ENCODE data around the gene STRIT1.

DNA sequence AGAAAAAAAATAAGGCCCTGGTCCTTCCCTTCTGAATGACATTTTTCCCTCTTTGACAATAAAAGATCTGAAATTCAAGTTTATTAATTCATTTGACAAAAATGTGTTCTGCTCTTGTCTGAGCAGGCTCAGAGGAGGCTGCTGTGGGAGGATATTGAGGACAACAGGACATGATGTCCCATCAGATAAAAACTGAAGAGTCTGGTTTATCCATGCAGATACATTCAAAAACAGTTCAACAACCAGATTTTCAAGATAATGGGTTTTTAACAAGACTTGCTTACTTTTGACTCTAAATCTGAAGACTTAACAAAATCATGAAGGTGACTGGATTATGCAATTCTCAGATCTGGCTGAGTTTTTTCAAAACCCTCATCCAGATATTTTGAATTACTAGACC, 36.9 kb upstream of the STRIT1 start:
- TF ChIP-seq LEF1 (IDR thresholded peaks at IDR 0.05; ENCODE audit: borderline replicate concordance): no peak
- TF ChIP-seq, protein P1, sequence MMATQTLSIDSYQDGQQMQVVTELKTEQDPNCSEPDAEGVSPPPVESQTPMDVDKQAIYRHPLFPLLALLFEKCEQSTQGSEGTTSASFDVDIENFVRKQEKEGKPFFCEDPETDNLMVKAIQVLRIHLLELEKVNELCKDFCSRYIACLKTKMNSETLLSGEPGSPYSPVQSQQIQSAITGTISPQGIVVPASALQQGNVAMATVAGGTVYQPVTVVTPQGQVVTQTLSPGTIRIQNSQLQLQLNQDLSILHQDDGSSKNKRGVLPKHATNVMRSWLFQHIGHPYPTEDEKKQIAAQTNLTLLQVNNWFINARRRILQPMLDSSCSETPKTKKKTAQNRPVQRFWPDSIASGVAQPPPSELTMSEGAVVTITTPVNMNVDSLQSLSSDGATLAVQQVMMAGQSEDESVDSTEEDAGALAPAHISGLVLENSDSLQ (IDR thresholded peaks at IDR 0.05): no peak
- no peak for TF ChIP-seq FOXM1 (IDR thresholded peaks at IDR 0.05; ENCODE audit: borderline replicate concordance)
- no peak for TF ChIP-seq NFRKB (IDR thresholded peaks at IDR 0.05)

All from HEK293T (cell line).